D721Med (cell line): ENCODE measurements around the gene PEMT.

Experiments
- DNase-seq: peaks from one replicate; pipeline ENCODE4 v3.0.0; 2011; ENCODE audit warnings: low spot score; ENCODE audit not compliant: insufficient read length
- FAIRE-seq: peaks from 2 replicates; lab custom pipeline; 2011; peaks lifted over from hg19 to GRCh38; lab: Jason Lieb, UNC
- CTCF ChIP-seq: IDR thresholded peaks from 2 replicates; pipeline ENCODE4 v1.5.1; 2012; ENCODE audit warnings: mild to moderate bottlenecking, control low read depth; ENCODE audit not compliant: insufficient read depth; ENCODE audit errors: missing control alignments

Gene PEMT

GRCh38 chr17:17476865-17477467, 114.5 kb downstream of the PEMT start, which contains the start of gene MED9:
MED9 (plus strand) TSS chr17:17477000; CDS start chr17:17477042, 42 bp downstream.
- no peak for TF ChIP-seq CTCF
- DNase-seq: peak; percentile 91
- FAIRE-seq: no peak

GRCh38 chr17:17474341-17474740, 117.2 kb downstream of the PEMT start:
- FAIRE-seq (no peak), DNase-seq (no peak)
- no peak for TF ChIP-seq CTCF

GRCh38 chr17:17472333-17472920, 119.1 kb downstream of the PEMT start:
- TF ChIP-seq CTCF: no peak
- DNase-seq (no peak), FAIRE-seq (no peak)

- TF ChIP-seq CTCF: no peak
- DNase-seq (no peak), FAIRE-seq (no peak)
Measured at GRCh38 chr17:17469996-17470395, 121.5 kb downstream of the PEMT start.

GRCh38 chr17:17469358-17469757, 122.2 kb downstream of the PEMT start:
- no peak for TF ChIP-seq CTCF
- no peak for FAIRE-seq
- DNase-seq: no peak

GRCh38 chr17:17468217-17469010, 123.1 kb downstream of the PEMT start:
- DNase-seq (no peak), FAIRE-seq (no peak)
- no peak for TF ChIP-seq CTCF
